CD4-positive, alpha-beta T cell treated with Interleukin-17A for 4 hours (primary cell): ENCODE results near the gene UGT2A1.

Source experiments
- DNase-seq: peaks from one replicate; pipeline ENCODE4 v3.0.0-alpha.2; 2020; ENCODE audit warnings: mixed read lengths

The UGT2A1 gene

GRCh38 chr4:69584135-69584534 lies 68.9 kb downstream of the UGT2A1 start:
- DNase-seq: no peak

- no peak for DNase-seq
These were observed 69.5 kb downstream of the UGT2A1 start for GRCh38 chr4:69583543-69583942.

GRCh38 chr4:69577245-69577644 lies 75.8 kb downstream of the UGT2A1 start:
- no peak for DNase-seq

- DNase-seq: no peak
These were observed 76.7 kb downstream of the UGT2A1 start for GRCh38 chr4:69576251-69576877.

- DNase-seq: no peak
These were observed 84.3 kb downstream of the UGT2A1 start for GRCh38 chr4:69568787-69569186.

- DNase-seq: no peak
These were observed 89.6 kb downstream of the UGT2A1 start for GRCh38 chr4:69563424-69563823.

- DNase-seq: no peak
These were observed 103.4 kb downstream of the UGT2A1 start for GRCh38 chr4:69549651-69550050.

- no peak for DNase-seq
These were observed 106.8 kb downstream of the UGT2A1 start for GRCh38 chr4:69546134-69546765.
